HEK293 (cell line): ENCODE results near the gene KRTAP10-6.

Source experiments
- ZBTB17 ChIP-seq: fragments of 450-650 bp; formaldehyde crosslinking; IDR thresholded peaks from 2 replicates; pipeline ENCODE4 v1.5.1; 2016; ENCODE audit warnings: missing biosample characterization, missing genetic modification characterization
- ZNF350 ChIP-seq: fragments of 450-650 bp; formaldehyde crosslinking; IDR thresholded peaks from 2 replicates; pipeline ENCODE4 v1.5.0; 2017; ENCODE audit warnings: missing biosample characterization, mild to moderate bottlenecking, missing genetic modification characterization
- TF ChIP-seq, protein P1 (sequence below): fragments of 450-650 bp; formaldehyde crosslinking; IDR thresholded peaks from 2 replicates; pipeline ENCODE4 v1.5.1; 2016; ENCODE audit warnings: missing biosample characterization, missing genetic modification characterization

- TF ChIP-seq ZNF350: no peak
- TF ChIP-seq ZBTB17: no peak
- TF ChIP-seq, protein P1, sequence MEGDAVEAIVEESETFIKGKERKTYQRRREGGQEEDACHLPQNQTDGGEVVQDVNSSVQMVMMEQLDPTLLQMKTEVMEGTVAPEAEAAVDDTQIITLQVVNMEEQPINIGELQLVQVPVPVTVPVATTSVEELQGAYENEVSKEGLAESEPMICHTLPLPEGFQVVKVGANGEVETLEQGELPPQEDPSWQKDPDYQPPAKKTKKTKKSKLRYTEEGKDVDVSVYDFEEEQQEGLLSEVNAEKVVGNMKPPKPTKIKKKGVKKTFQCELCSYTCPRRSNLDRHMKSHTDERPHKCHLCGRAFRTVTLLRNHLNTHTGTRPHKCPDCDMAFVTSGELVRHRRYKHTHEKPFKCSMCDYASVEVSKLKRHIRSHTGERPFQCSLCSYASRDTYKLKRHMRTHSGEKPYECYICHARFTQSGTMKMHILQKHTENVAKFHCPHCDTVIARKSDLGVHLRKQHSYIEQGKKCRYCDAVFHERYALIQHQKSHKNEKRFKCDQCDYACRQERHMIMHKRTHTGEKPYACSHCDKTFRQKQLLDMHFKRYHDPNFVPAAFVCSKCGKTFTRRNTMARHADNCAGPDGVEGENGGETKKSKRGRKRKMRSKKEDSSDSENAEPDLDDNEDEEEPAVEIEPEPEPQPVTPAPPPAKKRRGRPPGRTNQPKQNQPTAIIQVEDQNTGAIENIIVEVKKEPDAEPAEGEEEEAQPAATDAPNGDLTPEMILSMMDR (tag by site-specific recombination): no peak
Measured at GRCh38 chr21:44544566-44544965, 47.7 kb downstream of the KRTAP10-6 start.
